Stimulated activated CD8-positive, alpha-beta memory T cell treated with anti-CD3 and anti-CD28 coated beads, Interleukin-7, amount 100 ng/mL, for 24 hours (primary cell): Measurements from ENCODE around the gene CAMKV.
"Not testable (repeated sequence)": the region's sequence is repeated elsewhere in the genome, so short reads cannot be mapped to it uniquely, and the experiment has no call there.

Experiments used
- DNase-seq: peaks from one replicate; pipeline ENCODE4 v3.0.0-alpha.2; 2020; ENCODE audit warnings: low read depth

The CAMKV gene

GRCh38 chr3:49845694-49846093 lies 24.0 kb downstream of the CAMKV start:
- DNase-seq, result no peak

GRCh38 chr3:49844464-49845183 lies 25.1 kb downstream of the CAMKV start:
- DNase-seq, result no peak

- DNase-seq, result no peak
These were observed 26.7 kb downstream of the CAMKV start for GRCh38 chr3:49842843-49843517.

- no peak for DNase-seq
These were observed 27.9 kb downstream of the CAMKV start for GRCh38 chr3:49841806-49842205.

- DNase-seq, result no peak
These were observed 28.5 kb downstream of the CAMKV start for GRCh38 chr3:49841126-49841696.

- no peak for DNase-seq
These were observed 29.3 kb downstream of the CAMKV start for GRCh38 chr3:49840388-49840787.

GRCh38 chr3:49839193-49839809 lies 30.4 kb downstream of the CAMKV start:
- DNase-seq, result peak; percentile 59

GRCh38 chr3:49831341-49831740 lies 38.4 kb downstream of the CAMKV start:
- no peak for DNase-seq

- no peak for DNase-seq
These were observed 43.7 kb downstream of the CAMKV start for GRCh38 chr3:49826016-49826415.

GRCh38 chr3:49823131-49823530 lies 46.6 kb downstream of the CAMKV start:
- not testable (repeated sequence) for DNase-seq

GRCh38 chr3:49813497-49814174 lies 56.1 kb downstream of the CAMKV start, which contains the start of gene UBA7:
Gene UBA7 (minus strand): TSS chr3:49813953. CDS start chr3:49813787, 166 bp downstream.
- DNase-seq, result no peak

GRCh38 chr3:49812916-49813496 lies 56.7 kb downstream of the CAMKV start:
- DNase-seq, result no peak
